MV-4-11 (cell line): ENCODE measurements around the gene TTLL11.

Experiments used
- DNase-seq: peaks from one replicate; lab custom pipeline; 2025; lab: John Stamatoyannopoulos, UW

The TTLL11 gene

GRCh38 chr9:122092611-122093506 lies at the start of gene TTLL11:
Gene TTLL11 (minus strand): TSS chr9:122093308. CDS start chr9:122093148, 160 bp downstream.
- peak; percentile 91 for DNase-seq

- no peak for DNase-seq
Measured at GRCh38 chr9:122141671-122142070, 48.6 kb upstream of the TTLL11 start.

- DNase-seq: no peak
Measured at GRCh38 chr9:122140368-122141193, 47.5 kb upstream of the TTLL11 start.

- DNase-seq: no peak
Measured at GRCh38 chr9:122138560-122139268, 45.6 kb upstream of the TTLL11 start.

- DNase-seq: no peak
Measured at GRCh38 chr9:122135529-122135859, 42.4 kb upstream of the TTLL11 start.

GRCh38 chr9:122134822-122135528 lies 41.9 kb upstream of the TTLL11 start:
- peak; percentile 57 for DNase-seq

- no peak for DNase-seq
Measured at GRCh38 chr9:122133984-122134535, 41.0 kb upstream of the TTLL11 start.

- no peak for DNase-seq
Measured at GRCh38 chr9:122133263-122133983, 40.3 kb upstream of the TTLL11 start.

GRCh38 chr9:122132539-122132938 lies 39.4 kb upstream of the TTLL11 start:
- DNase-seq: no peak

- DNase-seq: no peak
Measured at GRCh38 chr9:122131401-122132001, 38.4 kb upstream of the TTLL11 start.

- DNase-seq: no peak
Measured at GRCh38 chr9:122130837-122131236, 37.7 kb upstream of the TTLL11 start.

- no peak for DNase-seq
Measured at GRCh38 chr9:122129969-122130368, 36.9 kb upstream of the TTLL11 start.

GRCh38 chr9:122128969-122129343 lies 35.8 kb upstream of the TTLL11 start:
- no peak for DNase-seq

GRCh38 chr9:122128007-122128968 lies 35.2 kb upstream of the TTLL11 start:
- DNase-seq: no peak

GRCh38 chr9:122127396-122127798 lies 34.3 kb upstream of the TTLL11 start:
- no peak for DNase-seq

- no peak for DNase-seq
Measured at GRCh38 chr9:122126331-122127261, 33.5 kb upstream of the TTLL11 start.

GRCh38 chr9:122125509-122126330 lies 32.6 kb upstream of the TTLL11 start:
- no peak for DNase-seq
